GM12878 (cell line): ENCODE measurements around the gene WWOX.

Experiments used
- CEBPB ChIP-seq, 2 experiments: fragments of 150-350 bp in 1 of 2; IDR thresholded peaks; 2 replicates each; pipeline ENCODE4 v1.6.1; 2012 to 2014; ENCODE audit warnings: low read depth in 2 of 2, low read length in 2 of 2, borderline replicate concordance in 1 of 2, inconsistent platforms in 1 of 2
- CREB1 ChIP-seq: IDR thresholded peaks from 2 replicates; pipeline ENCODE4 v1.6.1; 2012; ENCODE audit warnings: low read depth, mild to moderate bottlenecking, inconsistent platforms
- HDGF ChIP-seq: fragments of 450-650 bp; IDR thresholded peaks from 2 replicates; pipeline ENCODE4 v1.6.1; 2016; ENCODE audit warnings: antibody characterized with exemption
- SRF ChIP-seq, 2 experiments: IDR thresholded peaks; 2 replicates each; pipeline ENCODE4 v1.6.1; 2011; ENCODE audit warnings: low read depth in 2 of 2, low read length in 2 of 2, mild to moderate bottlenecking in 1 of 2, moderate library complexity in 1 of 2
- YY1 ChIP-seq: IDR thresholded peaks from 2 replicates; pipeline ENCODE4 v1.6.1; 2011; ENCODE audit warnings: low read depth, mild to moderate bottlenecking, low read length
- TF ChIP-seq, protein P1 (sequence below), 3 experiments: IDR thresholded peaks in 2 of 3; conservative IDR thresholded peaks in 1 of 3; 2 replicates each; pipeline ENCODE4 v1.5.1; 2011; ENCODE audit warnings: low read depth in 3 of 3, low read length in 3 of 3, mild to moderate bottlenecking in 3 of 3, control low read depth in 2 of 3, moderate library complexity in 2 of 3, inconsistent platforms in 1 of 3, mixed read lengths in 1 of 3; ENCODE audit not compliant: control insufficient read depth in 2 of 3, insufficient read depth in 1 of 3; ENCODE audit errors: extremely low read depth in 1 of 3
- TF ChIP-seq, protein P2 (sequence below): IDR thresholded peaks from 2 replicates; pipeline ENCODE4 v1.6.1; 2012; ENCODE audit warnings: low read depth, low read length, improper control_type of control experiment

GRCh38 chr16:78438219-78438618, 338.8 kb downstream of the WWOX start:
- TF ChIP-seq HDGF (no peak), SRF (IDR thresholded peaks at IDR 0.05; ENCODE audit: low read depth in 2 of 2, low read length in 2 of 2) (no peak), YY1 (no peak), CREB1 (no peak), CEBPB (IDR thresholded peaks at IDR 0.05; ENCODE audit: borderline replicate concordance in 1 of 2, low read depth in 2 of 2, low read length in 2 of 2) (no peak)
- TF ChIP-seq, protein P1, sequence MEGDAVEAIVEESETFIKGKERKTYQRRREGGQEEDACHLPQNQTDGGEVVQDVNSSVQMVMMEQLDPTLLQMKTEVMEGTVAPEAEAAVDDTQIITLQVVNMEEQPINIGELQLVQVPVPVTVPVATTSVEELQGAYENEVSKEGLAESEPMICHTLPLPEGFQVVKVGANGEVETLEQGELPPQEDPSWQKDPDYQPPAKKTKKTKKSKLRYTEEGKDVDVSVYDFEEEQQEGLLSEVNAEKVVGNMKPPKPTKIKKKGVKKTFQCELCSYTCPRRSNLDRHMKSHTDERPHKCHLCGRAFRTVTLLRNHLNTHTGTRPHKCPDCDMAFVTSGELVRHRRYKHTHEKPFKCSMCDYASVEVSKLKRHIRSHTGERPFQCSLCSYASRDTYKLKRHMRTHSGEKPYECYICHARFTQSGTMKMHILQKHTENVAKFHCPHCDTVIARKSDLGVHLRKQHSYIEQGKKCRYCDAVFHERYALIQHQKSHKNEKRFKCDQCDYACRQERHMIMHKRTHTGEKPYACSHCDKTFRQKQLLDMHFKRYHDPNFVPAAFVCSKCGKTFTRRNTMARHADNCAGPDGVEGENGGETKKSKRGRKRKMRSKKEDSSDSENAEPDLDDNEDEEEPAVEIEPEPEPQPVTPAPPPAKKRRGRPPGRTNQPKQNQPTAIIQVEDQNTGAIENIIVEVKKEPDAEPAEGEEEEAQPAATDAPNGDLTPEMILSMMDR (IDR thresholded peaks at IDR 0.05 in 2 of 3, conservative IDR thresholded peaks at IDR 0.05 in 1 of 3; ENCODE audit: control insufficient read depth in 2 of 3, extremely low read depth in 1 of 3, insufficient read depth in 1 of 3, low read depth in 3 of 3, low read length in 3 of 3) = no peak
- TF ChIP-seq, protein P2, sequence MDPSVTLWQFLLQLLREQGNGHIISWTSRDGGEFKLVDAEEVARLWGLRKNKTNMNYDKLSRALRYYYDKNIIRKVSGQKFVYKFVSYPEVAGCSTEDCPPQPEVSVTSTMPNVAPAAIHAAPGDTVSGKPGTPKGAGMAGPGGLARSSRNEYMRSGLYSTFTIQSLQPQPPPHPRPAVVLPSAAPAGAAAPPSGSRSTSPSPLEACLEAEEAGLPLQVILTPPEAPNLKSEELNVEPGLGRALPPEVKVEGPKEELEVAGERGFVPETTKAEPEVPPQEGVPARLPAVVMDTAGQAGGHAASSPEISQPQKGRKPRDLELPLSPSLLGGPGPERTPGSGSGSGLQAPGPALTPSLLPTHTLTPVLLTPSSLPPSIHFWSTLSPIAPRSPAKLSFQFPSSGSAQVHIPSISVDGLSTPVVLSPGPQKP = no peak
